Embryonic facial prominence (tissue), 1 donor: ENCODE data around the gene SRBD1.

Experiments
- DNase-seq: peaks from one replicate; pipeline ENCODE4 v3.0.0-alpha.2; 2016; ENCODE audit errors: extremely low spot score

Gene SRBD1

GRCh38 chr2:45551862-45552261 lies 59.2 kb downstream of the SRBD1 start:
- DNase-seq: no peak

- no peak for DNase-seq
Measured at GRCh38 chr2:45545943-45546342, 65.1 kb downstream of the SRBD1 start.

GRCh38 chr2:45543257-45543656 lies 67.8 kb downstream of the SRBD1 start:
- no peak for DNase-seq

GRCh38 chr2:45542013-45542412 lies 69.1 kb downstream of the SRBD1 start:
- DNase-seq: no peak

- DNase-seq: no peak
Measured at GRCh38 chr2:45541450-45541849, 69.6 kb downstream of the SRBD1 start.

- no peak for DNase-seq
Measured at GRCh38 chr2:45540942-45541341, 70.1 kb downstream of the SRBD1 start.

- peak; percentile 11 for DNase-seq
Measured at GRCh38 chr2:45533771-45534170, 77.3 kb downstream of the SRBD1 start.

GRCh38 chr2:45532181-45532580 lies 78.9 kb downstream of the SRBD1 start:
- no peak for DNase-seq

GRCh38 chr2:45524016-45524415 lies 87.1 kb downstream of the SRBD1 start:
- no peak for DNase-seq

- no peak for DNase-seq
Measured at GRCh38 chr2:45518546-45518945, 92.5 kb downstream of the SRBD1 start.

GRCh38 chr2:45510701-45511420 lies 100.2 kb downstream of the SRBD1 start:
- no peak for DNase-seq

- no peak for DNase-seq
Measured at GRCh38 chr2:45506756-45507155, 104.3 kb downstream of the SRBD1 start.

- DNase-seq: no peak
Measured at GRCh38 chr2:45505138-45505537, 105.9 kb downstream of the SRBD1 start.

- no peak for DNase-seq
Measured at GRCh38 chr2:45498661-45499550, 112.2 kb downstream of the SRBD1 start.

- DNase-seq: no peak
Measured at GRCh38 chr2:45497355-45497754, 113.7 kb downstream of the SRBD1 start.

- no peak for DNase-seq
Measured at GRCh38 chr2:45496869-45497268, 114.2 kb downstream of the SRBD1 start.

GRCh38 chr2:45494978-45495293 lies 116.1 kb downstream of the SRBD1 start:
- DNase-seq: no peak

GRCh38 chr2:45494275-45494977 lies 116.6 kb downstream of the SRBD1 start:
- DNase-seq: peak; percentile 76

GRCh38 chr2:45484965-45485364 lies 126.1 kb downstream of the SRBD1 start:
- DNase-seq: no peak

- DNase-seq: no peak
Measured at GRCh38 chr2:45483997-45484396, 127.1 kb downstream of the SRBD1 start.

- DNase-seq: no peak
Measured at GRCh38 chr2:45477546-45477945, 133.5 kb downstream of the SRBD1 start.

- DNase-seq: no peak
Measured at GRCh38 chr2:45470531-45470930, 140.5 kb downstream of the SRBD1 start.
